T-cell (primary cell): ENCODE data around the gene LTBP3. TPM values are rescaled to one million over a fixed set of nuclear protein-coding genes. Genes with fewer than 3 reads are reported as not detected.
A peak's percentile ranks its signal among the peaks of the same experiment; 100 is the strongest.

Experiments
- ATAC-seq, 4 experiments: fragments of 200-7000 bp in 3 of 4; fragments of 150-1000 bp in 1 of 4; cut with Tn5 transposase; replicated peaks in 1 of 4; 1 replicate in 3 of 4; 2 replicates in 1 of 4; pipeline ENCODE4 v1.10.0; 2021; ENCODE audit warnings: moderate library complexity in 3 of 4, mild to moderate bottlenecking in 2 of 4, moderate number of reproducible peaks in 1 of 4
- CTCF ChIA-PET, 2 donors: fragments of 300-600 bp; sonication (Branson Sonifier 250); formaldehyde crosslinking; loops; one replicate each; lab custom pipeline; 2022; ENCODE audit warnings: antibody characterized with exemption in 2 of 2; lab: Charles Lee
- POLR2A ChIA-PET, 2 donors: fragments of 300-600 bp; sonication (Branson Sonifier 250); formaldehyde crosslinking; loops; one replicate each; lab custom pipeline; 2022; ENCODE audit warnings: antibody characterized with exemption in 2 of 2; lab: Charles Lee
- DNase-seq, 35 experiments: peaks; one replicate each; pipeline versions ENCODE4 v3.0.0 to v3.0.0-alpha.2; 2013 to 2023
- H3K27ac ChIP-seq: one replicate; pipeline ENCODE4 v1.5.1; 2013; ENCODE audit warnings: low read length
- H3K27me3 ChIP-seq, 2 experiments: replicated peaks in 1 of 2; 1 replicate in 1 of 2; 2 replicates in 1 of 2; pipeline versions ENCODE4 v1.6.1 to v1.7.0; 2013; ENCODE audit warnings: low read length in 1 of 2, mixed read lengths in 1 of 2; ENCODE audit not compliant: control insufficient read depth in 2 of 2, insufficient read depth in 2 of 2; ENCODE audit errors: extremely low read depth in 1 of 2
- H3K36me3 ChIP-seq, 2 donors: 1 replicate in 1 of 2; 2 replicates in 1 of 2; pipeline versions ENCODE4 v1.6.1 to v1.7.0; 2013; ENCODE audit warnings: low read length in 1 of 2; ENCODE audit not compliant: control insufficient read depth in 2 of 2, insufficient read depth in 1 of 2; ENCODE audit errors: extremely low read depth in 1 of 2
- H3K4me1 ChIP-seq, 2 experiments: 1 replicate in 1 of 2; 2 replicates in 1 of 2; pipeline versions ENCODE4 v1.6.1 to v1.7.0; 2013; ENCODE audit warnings: low read length in 2 of 2, mixed read lengths in 1 of 2; ENCODE audit not compliant: insufficient read depth in 2 of 2, control insufficient read depth in 1 of 2; ENCODE audit errors: extremely low read depth in 1 of 2
- H3K4me3 ChIP-seq, 2 donors: 1 replicate in 1 of 2; 2 replicates in 1 of 2; pipeline versions ENCODE4 v1.5.1 to v1.7.0; 2013; ENCODE audit warnings: mild to moderate bottlenecking in 2 of 2, low read length in 1 of 2, moderate library complexity in 1 of 2; ENCODE audit not compliant: control insufficient read depth in 1 of 2; ENCODE audit errors: extremely low read depth in 1 of 2
- H3K9me3 ChIP-seq: 2 replicates; pipeline ENCODE4 v1.7.0; 2013
- H3K27ac Mint-ChIP-seq, 2 donors: one replicate each; pipeline ENCODE4 v1.8.0; 2020 to 2021; ENCODE audit warnings: mild to moderate bottlenecking in 2 of 2, mixed read lengths in 2 of 2
- H3K27me3 Mint-ChIP-seq, 2 donors: one replicate each; pipeline ENCODE4 v1.8.0; 2021 to 2022; ENCODE audit warnings: mixed read lengths in 2 of 2
- H3K36me3 Mint-ChIP-seq: one replicate; pipeline ENCODE4 v1.8.0; 2021; ENCODE audit warnings: mixed read lengths
- H3K4me1 Mint-ChIP-seq, 3 donors: one replicate each; pipeline ENCODE4 v1.8.0; 2020 to 2022; ENCODE audit warnings: mixed read lengths in 3 of 3, mild to moderate bottlenecking in 1 of 3
- H3K4me3 Mint-ChIP-seq, 3 donors: one replicate each; pipeline ENCODE4 v1.8.0; 2020 to 2022; ENCODE audit warnings: mild to moderate bottlenecking in 3 of 3, mixed read lengths in 3 of 3, moderate library complexity in 3 of 3
- H3K9me3 Mint-ChIP-seq, 3 donors: one replicate each; pipeline ENCODE4 v1.8.0; 2020 to 2022; ENCODE audit warnings: mixed read lengths in 3 of 3
- WGBS: methylation state at CpG from one replicate; pipeline ENCODE4 v1.1.5; 2013; ENCODE audit warnings: missing lambda C conversion rate; ENCODE audit not compliant: insufficient coverage; 5-methylcytosine and 5-hydroxymethylcytosine counted together
- total RNA-seq, 35 experiments: library from RNA in 6 of 35; stranded (reverse) in 6 of 35; fragments of 120-200 nt in 1 of 35; gene quantifications; one replicate each; pipeline versions ENCODE4 v1.2.1 to v1.2.4 and lab custom pipeline; 2013 to 2026

Gene LTBP3
- total RNA-seq, 5 donors from 2014 or later (not counting 1 experiment from before 2014, with no cell fraction given) = 200 to 364 (median 284) TPM

DNA sequence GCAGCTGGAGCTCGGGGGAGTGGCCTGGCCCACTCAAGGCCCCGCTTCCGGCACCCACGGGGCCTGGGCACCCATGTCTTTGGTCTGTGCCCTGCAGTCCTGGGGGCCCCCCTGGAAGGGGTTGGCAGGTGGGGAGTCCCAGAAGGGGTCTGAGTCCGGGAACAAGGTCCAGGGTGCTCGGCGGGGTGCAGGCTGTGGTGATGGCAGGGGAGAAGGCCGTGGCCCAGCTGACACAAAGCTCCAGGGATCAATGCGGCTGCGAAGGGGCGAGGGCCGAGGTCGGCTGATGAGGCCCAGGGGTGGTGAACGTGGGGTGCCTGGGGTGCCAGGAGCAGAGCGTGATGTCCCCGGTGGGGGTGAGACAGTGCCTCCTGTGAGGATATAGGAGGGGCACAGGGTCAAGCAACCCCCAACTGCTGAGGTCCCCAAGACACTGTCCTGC lies 40.1 kb upstream of the LTBP3 start:
- peaks cover 6 to 19% (median 15%) of the 10 kb centered on the region in 3 donors for H3K4me1 Mint-ChIP-seq
- Histone ChIP-seq H3K27me3 (no peaks in the 10 kb centered on the region), H3K4me1 (peaks cover 0 to 26% of the 10 kb centered on the region in 2 experiments), H3K27ac (no peak overlapping the region), H3K4me3 (no peak overlapping the region), H3K9me3 (no peaks in the 10 kb centered on the region), H3K36me3 (peaks cover 13 to 26% of the 10 kb centered on the region in 2 donors)
- H3K27ac Mint-ChIP-seq = no peak overlapping the region
- ATAC-seq (no peak), DNase-seq (no peak)
- 85% methylated on average over 8 of the region's 16 CpGs for WGBS
- no peaks in the 10 kb centered on the region for H3K9me3 Mint-ChIP-seq
- no peaks in the 10 kb centered on the region for H3K27me3 Mint-ChIP-seq
- H3K36me3 Mint-ChIP-seq = peaks cover 14% of the 10 kb centered on the region
- ChIA-PET POLR2A (no interaction called here), CTCF (no interaction called here)
- no peak overlapping the region for H3K4me3 Mint-ChIP-seq

DNA sequence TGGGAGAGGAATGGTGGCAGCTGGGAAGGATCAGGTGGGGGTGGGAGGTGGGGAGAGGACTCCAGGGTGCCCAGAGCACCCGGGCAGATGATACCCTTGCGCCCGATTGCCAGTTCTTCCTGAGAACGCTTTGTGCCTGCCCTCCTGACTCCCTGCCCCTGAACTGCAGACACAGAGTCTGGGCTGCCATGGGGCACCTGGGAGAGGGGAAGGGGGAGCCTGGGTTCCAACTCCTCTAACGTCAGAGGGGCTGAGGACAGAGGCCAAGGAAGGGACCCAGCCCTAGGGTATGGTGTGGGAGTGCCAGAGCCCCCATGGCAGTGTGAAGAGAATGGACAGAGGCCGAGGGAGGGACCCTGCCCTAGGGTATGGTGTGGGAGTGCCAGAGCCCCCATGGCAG lies 38.4 kb upstream of the LTBP3 start:
- POLR2A ChIA-PET = interaction anchor here in 1 of 2 donors (0.5 kb wide), 1 partner anchor 334 kb away, joined by 6 read pairs; no protein-coding TSS in a partner anchor
- H3K27ac ChIP-seq = no peak overlapping the region

DNA sequence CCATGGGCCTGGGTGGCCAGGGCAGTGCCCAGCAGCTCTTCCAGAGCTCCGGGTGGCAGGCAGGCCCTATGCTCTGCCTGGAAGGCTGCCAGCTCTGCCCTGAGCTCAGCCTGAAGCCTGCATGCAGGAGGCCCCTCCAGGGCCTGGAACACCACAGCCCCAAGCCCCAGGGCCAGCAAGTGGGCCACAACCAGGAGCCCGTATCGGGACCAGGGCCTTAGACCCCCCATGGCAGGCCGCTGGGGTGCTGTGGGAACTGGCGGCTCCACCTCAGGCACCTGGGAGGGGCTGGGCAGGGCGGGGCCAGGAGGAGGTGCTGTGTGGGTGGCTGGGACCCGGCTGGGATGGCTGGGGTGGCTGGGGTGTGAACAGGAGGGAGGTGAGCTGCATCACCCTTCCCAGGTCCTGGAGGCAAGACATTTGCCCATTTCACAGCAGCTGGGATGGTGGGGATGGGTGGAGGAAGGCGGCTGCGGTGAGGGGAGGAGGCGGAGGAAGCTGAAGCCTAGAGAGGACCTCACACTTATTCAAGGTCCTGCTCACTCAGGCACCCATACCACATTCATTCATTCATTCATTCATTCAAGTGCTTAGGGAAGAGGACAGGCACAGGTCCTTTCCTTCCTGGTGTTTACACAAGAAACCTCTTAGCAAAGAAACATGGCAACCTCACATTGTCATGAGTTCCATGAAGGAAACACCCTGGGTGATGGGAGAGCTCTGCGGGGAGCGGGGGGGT lies 37.6 kb upstream of the LTBP3 start, which contains the start of gene KCNK7:
Gene KCNK7, minus strand, starts transcription at position 258 of the 739 bp plus-strand sequence. Its CDS starts 28 bp downstream, at position 230.
- ATAC-seq (no peak), DNase-seq (no peak)
- no peaks in the 10 kb centered on the region for H3K9me3 Mint-ChIP-seq
- Histone ChIP-seq H3K4me3 (no peak within 1 kb of the TSS), H3K9me3 (no peaks in the 10 kb centered on the region), H3K36me3 (peaks cover 13 to 39% of the 10 kb centered on the region in 2 donors), H3K27ac (no peak within 1 kb of the TSS), H3K27me3 (no peaks in the 10 kb centered on the region), H3K4me1 (peaks cover 0 to 26% of the 10 kb centered on the region in 2 experiments)
- peaks cover 10% of the 10 kb centered on the region for H3K36me3 Mint-ChIP-seq
- peak within 1 kb of the TSS; percentile 65 to 81 for H3K27ac Mint-ChIP-seq
- ChIA-PET POLR2A (interaction anchor here (0.5 to 0.6 kb wide), 4 partner anchors 9 to 335 kb away, joined by 3 to 6 read pairs (median 3); no protein-coding TSS in a partner anchor), CTCF (no interaction called here)
- H3K27me3 Mint-ChIP-seq = no peaks in the 10 kb centered on the region
- peaks cover 6 to 19% (median 15%) of the 10 kb centered on the region in 3 donors for H3K4me1 Mint-ChIP-seq
- WGBS = 66% methylated on average over 8 of the region's 12 CpGs
- peak within 1 kb of the TSS in 1 of 3 donors; percentile 9 for H3K4me3 Mint-ChIP-seq

More for the DNA sequence above, 38.4 kb upstream of the LTBP3 start:
- H3K4me1 Mint-ChIP-seq = peaks cover 6 to 19% (median 15%) of the 10 kb centered on the region in 3 donors
- DNase-seq (no peak), ATAC-seq (no peak)
- H3K27me3 Mint-ChIP-seq = no peaks in the 10 kb centered on the region
- Histone ChIP-seq H3K9me3 (no peaks in the 10 kb centered on the region), H3K4me3 (no peak overlapping the region), H3K4me1 (peaks cover 0 to 26% of the 10 kb centered on the region in 2 experiments), H3K27me3 (no peaks in the 10 kb centered on the region), H3K36me3 (peaks cover 13 to 32% of the 10 kb centered on the region in 2 donors)
- H3K4me3 Mint-ChIP-seq = no peak overlapping the region
- H3K36me3 Mint-ChIP-seq = peaks cover 14% of the 10 kb centered on the region
- CTCF ChIA-PET = no interaction called here
- no peaks in the 10 kb centered on the region for H3K9me3 Mint-ChIP-seq
- no peak overlapping the region for H3K27ac Mint-ChIP-seq
- WGBS = 94% methylated on average over 6 of the region's 6 CpGs

DNA sequence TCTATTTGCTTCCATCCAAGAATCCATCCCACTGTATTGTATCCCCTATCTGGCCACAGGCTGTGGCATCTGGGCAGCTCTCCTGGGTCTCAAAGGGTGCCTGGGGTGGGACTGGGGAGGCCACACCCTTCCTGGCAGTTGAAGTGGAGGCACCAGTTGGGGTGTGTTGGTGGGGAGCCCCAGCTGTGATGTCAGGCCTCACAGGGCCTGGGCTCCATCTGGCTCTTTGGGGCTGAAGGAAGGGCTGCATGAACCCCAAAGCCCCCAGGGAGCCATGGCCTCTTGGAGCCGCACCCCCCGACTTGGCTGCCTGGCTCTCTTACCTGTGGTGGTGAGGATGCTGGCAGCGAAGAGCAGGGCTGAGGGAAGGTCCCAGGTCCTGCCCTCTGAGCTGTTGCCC lies 37.0 kb upstream of the LTBP3 start:
- CTCF ChIA-PET = interaction anchor here in 1 of 2 donors (0.6 kb wide), 1 partner anchor 19 kb away, joined by 3 read pairs; no protein-coding TSS in a partner anchor
- Mint-ChIP-seq H3K9me3 (no peaks in the 10 kb centered on the region), H3K27me3 (no peaks in the 10 kb centered on the region), H3K36me3 (peaks cover 14% of the 10 kb centered on the region), H3K27ac (peak overlapping the region; percentile 65 to 79), H3K4me3 (peak overlapping the region in 1 of 3 donors; percentile 9), H3K4me1 (peaks cover 6 to 20% (median 15%) of the 10 kb centered on the region in 3 donors)
- POLR2A ChIA-PET = interaction anchor here (0.5 to 0.6 kb wide), 3 partner anchors 9 to 331 kb away, joined by 3 read pairs; no protein-coding TSS in a partner anchor
- Histone ChIP-seq H3K4me3 (no peak overlapping the region), H3K4me1 (peaks cover 0 to 26% of the 10 kb centered on the region in 2 experiments), H3K36me3 (peaks cover 13 to 44% of the 10 kb centered on the region in 2 donors), H3K27me3 (no peaks in the 10 kb centered on the region), H3K9me3 (no peaks in the 10 kb centered on the region), H3K27ac (no peak overlapping the region)
- peak in 1 of 4 experiments; percentile 33 for ATAC-seq
- DNase-seq = no peak
- WGBS = 68% methylated on average over 3 of the region's 3 CpGs

DNA sequence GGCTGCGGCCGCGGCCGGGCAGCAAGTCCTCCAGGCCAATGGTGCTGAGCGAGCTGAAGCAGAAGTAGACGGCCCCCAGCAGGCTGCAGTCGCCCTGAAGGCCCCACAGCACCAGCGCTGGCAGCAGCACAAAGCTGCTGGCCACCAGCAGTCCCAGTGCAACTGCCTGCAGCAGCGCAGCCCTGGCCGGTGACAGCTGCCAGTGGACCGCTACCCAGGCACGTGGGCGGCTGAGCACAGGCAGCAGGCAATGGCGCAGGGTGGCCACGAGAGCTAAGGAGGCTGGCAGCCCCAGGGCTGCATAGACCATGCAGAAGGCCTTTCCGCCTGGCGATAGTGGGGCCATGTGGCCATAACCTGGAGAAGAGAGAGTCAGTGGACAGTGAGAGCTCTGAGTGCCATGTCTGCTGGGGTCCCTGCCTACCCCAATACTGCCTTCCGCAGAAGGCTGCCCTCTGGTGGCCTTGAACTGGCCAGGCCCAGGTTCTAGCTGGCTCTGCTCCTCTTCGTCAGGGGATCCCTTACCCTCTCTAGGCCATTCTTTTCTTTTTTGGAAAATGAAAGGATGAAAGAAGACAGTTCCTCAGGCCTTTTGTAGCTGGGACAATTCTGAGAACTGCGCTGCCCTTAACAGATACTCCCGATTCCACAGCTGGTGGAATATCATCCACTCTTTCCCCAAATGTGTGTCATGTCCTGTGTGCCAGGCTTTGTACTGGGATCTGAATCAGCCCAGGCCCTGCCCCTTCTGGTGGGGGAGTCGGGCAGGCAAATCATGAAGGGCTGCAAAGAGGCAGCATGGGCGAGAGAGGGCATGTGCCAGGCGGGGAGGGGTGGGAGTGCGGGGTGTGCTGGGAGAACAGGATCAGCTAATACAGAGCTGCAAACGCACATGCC lies 35.6 kb upstream of the LTBP3 start:
- ChIA-PET POLR2A (no interaction called here), CTCF (interaction anchor here (0.5 to 1.6 kb wide), 3 partner anchors 14 to 54 kb away, joined by 5 read pairs; no protein-coding TSS in a partner anchor)
- peaks cover 11 to 21% (median 16%) of the 10 kb centered on the region in 3 donors for H3K4me1 Mint-ChIP-seq
- no peak overlapping the region for H3K4me3 ChIP-seq
- peaks cover 0 to 33% of the 10 kb centered on the region in 2 experiments for H3K4me1 ChIP-seq
- no peaks in the 10 kb centered on the region for H3K9me3 ChIP-seq
- H3K9me3 Mint-ChIP-seq = no peaks in the 10 kb centered on the region
- H3K27me3 Mint-ChIP-seq = no peaks in the 10 kb centered on the region
- H3K27ac ChIP-seq = no peak overlapping the region
- no peaks in the 10 kb centered on the region for H3K27me3 ChIP-seq
- H3K36me3 Mint-ChIP-seq = peaks cover 10% of the 10 kb centered on the region
- H3K36me3 ChIP-seq = peaks cover 16 to 46% of the 10 kb centered on the region in 2 donors
- ATAC-seq (peak; percentile 60 to 69 (median 64)), DNase-seq (peak in 9 of 35 experiments; percentile 37 to 65 (median 53))
- WGBS = 91% methylated on average over 22 of the region's 26 CpGs
- peak overlapping the region in 1 of 2 donors; percentile 52 for H3K27ac Mint-ChIP-seq
- H3K4me3 Mint-ChIP-seq = no peak overlapping the region
